SK-N-MC (cell line): ENCODE data around the gene CNTNAP4.

ENCODE experiments used
- EZH2 ChIP-seq: fragments of 200-600 bp; sonication (generic); IDR thresholded peaks from one replicate; pipeline ENCODE4 v1.6.1; 2017; ENCODE audit warnings: antibody characterized with exemption
- POLR2AphosphoS5 ChIP-seq: IDR thresholded peaks from 2 replicates; pipeline ENCODE4 v1.6.1; 2012; ENCODE audit warnings: mild to moderate bottlenecking, low read depth, low read length, borderline replicate concordance

DNA sequence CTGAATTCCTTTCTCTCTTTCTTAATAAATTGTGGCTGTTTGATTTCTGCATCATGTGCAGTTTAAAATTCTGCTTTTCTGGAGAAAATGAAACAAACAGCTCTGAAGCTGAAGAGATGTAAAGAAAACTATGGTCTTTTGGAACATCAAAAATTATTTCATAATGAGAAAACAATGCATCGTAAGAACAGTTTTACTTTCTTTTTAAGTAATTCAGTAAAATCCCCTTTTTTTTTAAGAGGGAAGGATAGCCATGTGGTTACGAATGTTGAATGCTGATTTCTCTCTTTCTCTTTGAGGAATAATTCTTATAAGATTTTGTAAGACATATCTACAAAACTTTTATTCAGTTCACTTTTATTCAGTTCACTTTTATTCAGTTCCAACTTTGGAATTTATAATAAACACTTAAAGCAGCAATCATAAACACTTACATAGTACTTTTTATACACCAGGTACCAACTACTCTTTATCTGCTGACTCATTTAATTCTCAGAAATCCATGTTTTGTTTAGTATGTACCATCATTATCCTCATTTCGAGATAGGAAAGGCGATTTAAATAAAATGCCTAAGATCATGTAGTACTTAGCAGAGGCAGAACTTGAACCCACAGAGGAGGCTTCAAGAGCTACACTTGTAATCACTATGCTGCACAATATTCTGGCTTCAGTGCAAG, 26.6 kb downstream of the CNTNAP4 start:
- no peak for TF ChIP-seq POLR2AphosphoS5
- TF ChIP-seq EZH2 = no peak
